Loucy (cell line): ENCODE results near the gene SF3B2.
"Not testable (repeated sequence)": the region's sequence is repeated elsewhere in the genome, so short reads cannot be mapped to it uniquely, and the experiment has no call there.

Experiments
- H2AFZ ChIP-seq: fragments of 200-600 bp; sonication (generic); 2 replicates; pipeline ENCODE4 v1.6.0; 2016; ENCODE audit warnings: antibody characterized with exemption, mild to moderate bottlenecking, low read length, moderate library complexity
- H3F3A ChIP-seq: fragments of 200-600 bp; 2 replicates; pipeline ENCODE4 v1.6.0; 2016; ENCODE audit warnings: antibody characterized with exemption, low read depth, mild to moderate bottlenecking
- H3K27me3 ChIP-seq: fragments of 200-600 bp; sonication (generic); 2 replicates; pipeline ENCODE4 v1.6.1; 2014; ENCODE audit warnings: low read length, mild to moderate bottlenecking; ENCODE audit not compliant: insufficient read depth, poor library complexity, severe bottlenecking
- H3K36me3 ChIP-seq: fragments of 200-600 bp; sonication (generic); 2 replicates; pipeline ENCODE4 v1.6.1; 2016; ENCODE audit warnings: low read length; ENCODE audit not compliant: insufficient read depth
- H3K4me1 ChIP-seq: fragments of 200-600 bp; sonication (generic); 2 replicates; pipeline ENCODE4 v1.5.1; 2014; ENCODE audit warnings: low read length, mild to moderate bottlenecking; ENCODE audit not compliant: insufficient read depth, poor library complexity, severe bottlenecking
- H3K4me2 ChIP-seq: fragments of 200-600 bp; sonication (generic); 2 replicates; pipeline ENCODE4 v1.6.0; 2014; ENCODE audit warnings: antibody characterized with exemption, low read length, low read depth, mild to moderate bottlenecking; ENCODE audit not compliant: poor library complexity, severe bottlenecking
- H3K4me3 ChIP-seq: fragments of 200-600 bp; sonication (generic); 2 replicates; pipeline ENCODE4 v1.5.1; 2014; ENCODE audit warnings: low read length, mild to moderate bottlenecking, mixed read lengths; ENCODE audit not compliant: poor library complexity, severe bottlenecking
- H3K79me2 ChIP-seq: fragments of 200-600 bp; sonication (generic); 2 replicates; pipeline ENCODE4 v1.6.1; 2014; ENCODE audit warnings: low read length; ENCODE audit not compliant: insufficient read depth
- H3K9ac ChIP-seq: fragments of 200-600 bp; sonication (generic); 2 replicates; pipeline ENCODE4 v1.6.0; 2014; ENCODE audit warnings: mild to moderate bottlenecking, low read depth, low read length, moderate library complexity; ENCODE audit not compliant: poor library complexity, severe bottlenecking
- H3K9me2 ChIP-seq: fragments of 200-600 bp; sonication (generic); replicated peaks from 2 replicates; pipeline ENCODE4 v1.6.1; 2016; ENCODE audit warnings: low read depth, low read length, mixed read lengths
- H3K9me3 ChIP-seq: fragments of 200-600 bp; sonication (generic); 2 replicates; pipeline ENCODE4 v1.6.1; 2014; ENCODE audit warnings: mild to moderate bottlenecking, antibody characterized with exemption, low read length, low read depth; ENCODE audit not compliant: insufficient read depth
- H4K20me1 ChIP-seq: fragments of 200-600 bp; sonication (generic); 2 replicates; pipeline ENCODE4 v1.6.0; 2014; ENCODE audit warnings: antibody characterized with exemption, low read length, mild to moderate bottlenecking; ENCODE audit not compliant: insufficient read depth, poor library complexity, severe bottlenecking
- CTCF ChIP-seq: fragments of 200-600 bp; sonication (generic); conservative IDR thresholded peaks from 2 replicates; pipeline ENCODE4 v1.5.1; 2014; ENCODE audit warnings: mild to moderate bottlenecking, antibody characterized with exemption, low read length
- EZH2phosphoT487 ChIP-seq: fragments of 200-600 bp; IDR thresholded peaks from 2 replicates; pipeline ENCODE4 v1.6.1; 2018; ENCODE audit warnings: antibody characterized with exemption, mild to moderate bottlenecking, moderate library complexity, borderline replicate concordance

The SF3B2 gene

GRCh38 chr11:66087148-66087908 lies 35.2 kb downstream of the SF3B2 start:
- Histone ChIP-seq H3K79me2 (peaks cover 5% of the 10 kb centered on the region; the same call in 1 of the 2 replicates), H3F3A (no peaks in the 10 kb centered on the region), H3K9me2 (no peaks in the 10 kb centered on the region), H3K4me2 (no peak overlapping the region), H3K4me3 (no peak overlapping the region), H2AFZ (no peak overlapping the region), H4K20me1 (no peaks in the 10 kb centered on the region), H3K9ac (no peak overlapping the region), H3K9me3 (no peaks in the 10 kb centered on the region), H3K4me1 (peaks cover 9% of the 10 kb centered on the region), H3K36me3 (no peaks in the 10 kb centered on the region), H3K27me3 (no peaks in the 10 kb centered on the region)
- TF ChIP-seq CTCF (no peak), EZH2phosphoT487 (no peak)

DNA sequence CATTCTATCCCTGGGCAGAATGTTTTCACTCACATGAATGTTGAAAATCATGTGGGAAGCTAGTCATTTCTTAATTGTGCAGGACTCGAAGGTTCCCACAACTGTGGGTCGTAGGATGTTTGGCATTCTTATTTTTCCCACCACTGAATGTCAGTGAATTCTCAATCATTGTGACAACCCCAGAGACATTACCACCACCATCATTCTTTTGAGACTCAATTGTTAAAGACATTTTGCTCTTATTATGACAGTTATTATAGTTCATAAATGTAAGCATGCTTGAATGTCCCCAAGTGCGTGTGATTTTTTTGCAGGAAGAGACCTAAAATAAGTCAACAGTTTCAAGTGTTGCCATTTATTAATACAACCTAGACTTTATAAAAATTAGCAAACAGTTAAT lies 36.9 kb downstream of the SF3B2 start:
- H3K4me3 ChIP-seq, result no peak overlapping the region
- H3K9me2 ChIP-seq, result no peaks in the 10 kb centered on the region
- no peaks in the 10 kb centered on the region for H3F3A ChIP-seq
- TF ChIP-seq EZH2phosphoT487 (no peak), CTCF (no peak)
- no peaks in the 10 kb centered on the region for H3K27me3 ChIP-seq
- H2AFZ ChIP-seq, result no peak overlapping the region
- H3K4me1 ChIP-seq, result no peaks in the 10 kb centered on the region
- H3K4me2 ChIP-seq, result no peak overlapping the region
- H3K36me3 ChIP-seq, result no peaks in the 10 kb centered on the region
- no peaks in the 10 kb centered on the region; the same call in 1 of the 2 replicates for H3K79me2 ChIP-seq
- no peak overlapping the region for H3K9ac ChIP-seq
- no peaks in the 10 kb centered on the region for H3K9me3 ChIP-seq
- no peaks in the 10 kb centered on the region for H4K20me1 ChIP-seq

DNA sequence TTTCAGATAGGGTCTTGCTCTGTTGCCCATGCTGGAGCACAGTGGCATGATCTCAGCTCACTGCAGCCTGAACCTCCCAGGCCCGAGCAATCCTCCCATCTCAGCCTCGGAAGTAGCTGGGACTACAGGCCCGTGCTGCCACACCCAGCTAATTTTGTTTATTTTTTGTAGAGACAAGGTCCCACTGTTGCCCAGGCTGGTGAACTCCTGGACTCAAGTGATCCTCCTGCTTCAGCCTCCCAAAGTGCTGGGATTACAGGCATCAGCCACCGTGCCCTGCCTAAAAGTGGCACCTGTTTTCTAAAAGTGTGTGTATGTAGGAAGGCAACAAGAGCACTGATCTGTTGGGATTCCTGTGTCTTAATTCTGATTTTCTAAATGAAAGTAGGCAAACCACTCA lies 38.1 kb downstream of the SF3B2 start:
- H3K4me1 ChIP-seq, result no peaks in the 10 kb centered on the region
- H4K20me1 ChIP-seq, result no peaks in the 10 kb centered on the region
- no peaks in the 10 kb centered on the region for H3K27me3 ChIP-seq
- no peaks in the 10 kb centered on the region for H3F3A ChIP-seq
- no peak overlapping the region for H3K9ac ChIP-seq
- no peak overlapping the region for H3K4me3 ChIP-seq
- TF ChIP-seq CTCF (no peak), EZH2phosphoT487 (no peak)
- no peaks in the 10 kb centered on the region for H3K79me2 ChIP-seq
- H3K9me2 ChIP-seq, result no peaks in the 10 kb centered on the region
- no peaks in the 10 kb centered on the region for H3K9me3 ChIP-seq
- no peak overlapping the region for H3K4me2 ChIP-seq
- H2AFZ ChIP-seq, result no peak overlapping the region
- no peaks in the 10 kb centered on the region for H3K36me3 ChIP-seq

DNA sequence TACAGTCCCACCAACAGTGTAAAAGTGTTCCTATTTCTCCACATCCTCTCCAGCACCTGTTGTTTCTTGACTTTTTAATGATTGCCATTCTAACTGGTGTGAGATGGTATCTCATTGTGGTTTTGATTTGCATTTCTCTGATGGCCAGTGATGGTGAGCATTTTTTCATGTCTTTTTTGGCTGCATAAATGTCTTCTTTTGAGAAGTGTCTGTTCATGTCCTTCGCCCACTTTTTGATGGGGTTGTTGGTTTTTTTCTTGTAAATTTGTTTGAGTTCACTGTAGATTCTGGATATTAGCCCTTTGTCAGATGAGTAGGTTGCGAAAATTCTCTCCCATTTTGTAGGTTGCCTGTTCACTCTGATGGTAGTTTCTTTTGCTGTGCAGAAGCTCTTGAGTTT lies 40.0 kb downstream of the SF3B2 start:
- H3K9ac ChIP-seq, H3K4me2 ChIP-seq, H2AFZ ChIP-seq, H3K36me3 ChIP-seq, H3F3A ChIP-seq, H3K4me1 ChIP-seq, H4K20me1 ChIP-seq, H3K9me2 ChIP-seq, H3K27me3 ChIP-seq, H3K79me2 ChIP-seq, H3K4me3 ChIP-seq, H3K9me3 ChIP-seq: not testable (repeated sequence)

- H3K36me3 ChIP-seq, H3F3A ChIP-seq, H3K79me2 ChIP-seq, H3K4me3 ChIP-seq, H4K20me1 ChIP-seq, H3K27me3 ChIP-seq, H3K9ac ChIP-seq, H2AFZ ChIP-seq, H3K4me2 ChIP-seq, H3K9me2 ChIP-seq, H3K9me3 ChIP-seq: not testable (repeated sequence)
- peaks cover 11% of the 10 kb centered on the region for H3K4me1 ChIP-seq
Measured at GRCh38 chr11:66099746-66100145, 47.6 kb downstream of the SF3B2 start.
